Measurements from ENCODE around the gene LKAAEAR1. TPM values are rescaled to one million over a fixed set of nuclear protein-coding genes. Genes with fewer than 3 reads are reported as not detected.

LKAAEAR1 gene
- total RNA-seq, 1 donor from 2014 or later, result not detected

DNA sequence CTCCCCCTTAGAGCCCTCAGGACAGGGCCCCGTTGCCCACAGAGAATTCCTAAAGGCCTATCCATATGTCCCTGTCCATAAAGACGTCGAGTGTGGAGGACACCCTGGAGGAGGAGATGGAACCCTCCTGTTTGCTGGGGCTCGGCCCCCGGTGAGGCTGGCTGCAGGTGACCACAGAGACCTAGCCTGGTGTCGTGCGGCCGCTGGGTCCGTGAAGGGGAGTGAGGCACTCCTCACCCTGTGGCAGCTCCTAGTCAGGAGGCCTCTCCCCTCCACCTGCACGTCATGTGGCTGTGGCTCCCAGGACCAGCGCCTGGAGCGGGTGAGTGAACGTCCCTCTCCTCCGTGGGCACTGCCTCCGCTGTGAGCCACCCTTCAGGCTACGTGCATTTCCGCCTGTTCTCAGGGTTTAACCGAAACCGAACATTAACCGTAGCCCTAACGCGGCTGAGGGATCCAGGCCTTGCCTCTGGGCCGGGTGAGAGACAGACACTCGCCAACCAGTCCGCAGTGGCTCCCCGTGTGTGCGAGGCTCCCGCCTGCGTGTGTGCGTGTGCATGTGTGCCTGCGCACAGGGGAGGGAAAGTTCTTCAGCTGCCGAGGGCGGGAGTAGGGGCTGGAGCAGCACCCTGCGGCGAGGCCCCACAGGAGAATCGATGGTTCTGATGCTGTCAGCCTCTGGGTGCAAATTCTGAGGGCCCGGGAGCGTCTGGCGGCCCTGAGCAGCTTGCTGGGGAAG, 27.1 kb downstream of the LKAAEAR1 start:
- intact Hi-C loops (cut with DNase I), result no loop called here

GRCh38 chr20:64056639-64056888, 27.6 kb downstream of the LKAAEAR1 start:
- intact Hi-C loops (cut with DNase I), result no loop called here
- no peak for DNase-seq (ENCODE audit: low spot score)

More for the DNA sequence above, 27.1 kb downstream of the LKAAEAR1 start:
- DNase-seq (ENCODE audit: low spot score), result no peak

- intact Hi-C loops (cut with DNase I), result loop anchor here (2.0 kb wide), 1 partner anchor 17 kb away; no protein-coding TSS in a partner anchor
- DNase-seq (ENCODE audit: low spot score), result peak; percentile 85
Measured at GRCh38 chr20:64055893-64056638, 28.1 kb downstream of the LKAAEAR1 start.

- DNase-seq (ENCODE audit: low spot score), result no peak
- intact Hi-C loops (cut with DNase I), result loop anchor here (2.0 kb wide), 1 partner anchor 17 kb away; no protein-coding TSS in a partner anchor
Measured at GRCh38 chr20:64055396-64055892, 28.8 kb downstream of the LKAAEAR1 start.

DNA sequence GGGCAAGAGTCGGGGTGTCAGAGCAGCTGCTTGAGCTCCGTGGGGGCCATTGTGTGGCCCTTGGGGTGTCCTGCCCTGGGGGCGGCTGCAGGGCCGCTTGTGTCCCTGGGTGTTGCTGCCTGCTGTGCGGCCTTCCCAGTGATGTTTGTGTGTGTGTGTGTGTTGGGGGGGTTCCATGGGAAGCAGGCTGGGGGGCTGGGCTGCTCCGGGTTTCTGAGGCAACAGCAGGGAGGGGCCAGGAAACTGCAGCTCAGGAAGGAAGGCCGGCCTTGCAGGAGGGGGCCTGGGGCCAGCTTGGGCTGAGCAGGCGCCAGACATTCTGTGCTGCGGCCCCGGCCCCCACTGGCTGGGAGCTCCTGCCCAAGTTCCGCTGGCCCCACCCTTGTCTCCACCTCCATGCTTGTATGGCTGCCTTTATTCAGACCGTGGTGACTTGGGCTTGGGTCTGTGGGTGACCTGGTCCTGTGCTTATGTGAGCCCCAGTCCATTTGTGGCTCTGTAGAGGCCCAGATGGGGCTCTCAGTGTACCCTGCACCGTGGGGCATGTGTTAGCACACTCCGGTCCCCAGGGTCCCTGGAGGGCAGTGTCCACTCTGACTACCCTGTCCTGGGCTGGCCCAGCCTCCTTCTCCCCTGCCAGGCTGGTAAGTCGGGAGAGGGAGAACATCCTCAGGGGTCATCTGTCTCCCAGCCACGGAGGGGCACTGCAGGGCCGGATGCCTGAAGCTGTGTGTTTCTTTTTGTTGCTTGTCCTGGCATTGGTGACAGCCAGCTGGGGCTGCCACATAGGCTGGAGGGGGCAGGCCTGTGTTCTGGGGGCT, 30.1 kb downstream of the LKAAEAR1 start:
- DNase-seq (ENCODE audit: low spot score), result peak; percentile 88
- intact Hi-C loops (cut with DNase I), result loop anchor here (2.0 kb wide), 1 partner anchor 15 kb away; no protein-coding TSS in a partner anchor

- DNase-seq (ENCODE audit: low spot score), result no peak
- intact Hi-C loops (cut with DNase I), result no loop called here
Measured at GRCh38 chr20:64052987-64053840, 31.0 kb downstream of the LKAAEAR1 start.

DNA sequence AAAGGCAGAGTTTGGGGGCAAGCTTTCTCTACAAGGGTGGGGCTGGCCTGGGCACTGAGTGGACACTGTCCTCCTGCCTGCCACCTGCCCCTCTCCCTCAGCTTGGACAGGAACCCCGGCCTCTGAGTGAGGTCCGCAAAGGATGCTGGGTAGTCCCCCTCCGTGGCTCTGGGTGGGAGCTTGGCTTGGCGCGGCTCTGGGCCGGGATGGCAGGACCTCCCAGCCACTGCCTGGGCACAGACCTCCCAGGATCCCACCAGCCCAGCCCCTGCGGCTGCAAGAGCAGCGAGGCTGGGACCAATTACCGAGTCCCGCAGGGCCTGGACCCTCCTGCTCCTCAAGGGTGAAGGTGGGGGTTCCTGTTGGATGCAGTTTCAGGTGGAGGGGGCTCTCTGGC, 31.9 kb downstream of the LKAAEAR1 start:
- DNase-seq (ENCODE audit: low spot score), result no peak
- intact Hi-C loops (cut with DNase I), result no loop called here

GRCh38 chr20:64051561-64052325, 32.5 kb downstream of the LKAAEAR1 start:
- intact Hi-C loops (cut with DNase I), result no loop called here
- DNase-seq (ENCODE audit: low spot score), result peak; percentile 91

GRCh38 chr20:64051033-64051452, 33.2 kb downstream of the LKAAEAR1 start:
- DNase-seq (ENCODE audit: low spot score), result no peak
- intact Hi-C loops (cut with DNase I), result no loop called here

- no peak for DNase-seq (ENCODE audit: low spot score)
- intact Hi-C loops (cut with DNase I), result no loop called here
Measured at GRCh38 chr20:64050261-64051032, 33.8 kb downstream of the LKAAEAR1 start.

DNA sequence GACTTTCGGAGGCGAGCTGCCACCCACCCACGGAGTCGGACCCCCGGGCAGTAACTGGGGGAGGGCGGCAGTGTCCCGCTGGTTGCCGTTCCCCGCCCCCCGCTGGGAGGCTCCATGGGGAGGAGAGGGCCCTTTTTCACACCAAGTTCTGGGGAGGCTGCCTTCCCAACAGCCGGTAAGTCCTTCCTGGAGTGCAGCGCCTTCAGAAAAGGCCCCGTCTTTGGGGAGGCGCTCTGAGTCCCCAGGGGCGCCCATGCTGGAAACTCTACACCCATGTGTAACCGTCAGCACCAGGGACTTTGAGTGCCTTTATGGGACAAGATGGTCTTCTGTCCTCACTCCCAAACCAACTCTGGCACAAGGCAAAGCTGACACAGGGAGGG, 34.3 kb downstream of the LKAAEAR1 start:
- no peak for DNase-seq (ENCODE audit: low spot score)
- intact Hi-C loops (cut with DNase I), result no loop called here

GRCh38 chr20:64049060-64049877, 34.9 kb downstream of the LKAAEAR1 start, which contains the start of gene SOX18:
Gene SOX18 (minus strand): TSS chr20:64049639. CDS start chr20:64049516, 123 bp downstream.
- intact Hi-C loops (cut with DNase I), result no loop called here
- DNase-seq (ENCODE audit: low spot score), result peak; percentile 79

DNA sequence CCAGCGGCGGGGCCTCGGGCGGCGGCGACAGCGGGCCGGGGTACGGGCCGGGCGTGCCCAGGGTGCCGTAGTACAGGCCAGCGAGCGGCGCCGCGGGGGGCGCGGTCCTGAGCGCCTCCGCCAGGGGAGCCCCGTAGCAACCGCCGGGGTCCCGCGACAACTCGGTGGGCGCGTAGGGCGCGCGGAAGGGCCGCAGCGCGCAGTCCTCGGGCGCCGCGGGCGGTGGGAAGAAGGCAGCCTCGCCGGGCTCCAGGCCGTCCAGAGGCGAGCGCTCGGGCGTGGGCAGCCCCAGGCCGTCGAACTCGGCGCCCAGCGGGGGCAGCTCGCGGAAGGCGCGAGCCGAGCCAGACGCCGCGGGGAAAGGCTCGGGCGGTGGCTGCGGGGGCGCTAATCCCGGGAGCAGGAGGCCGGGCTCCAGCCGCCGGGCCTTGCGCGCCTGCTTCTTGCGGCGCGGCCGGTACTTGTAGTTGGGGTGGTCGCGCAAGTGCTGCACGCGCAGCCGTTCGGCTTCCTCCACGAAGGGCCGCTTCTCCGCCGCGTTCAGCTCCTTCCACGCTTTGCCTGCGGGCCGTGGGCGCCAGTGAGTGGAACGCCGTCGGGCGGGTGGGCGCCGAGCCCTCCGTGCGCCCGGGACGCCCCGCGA, 35.7 kb downstream of the LKAAEAR1 start:
- no peak for DNase-seq (ENCODE audit: low spot score)
- intact Hi-C loops (cut with DNase I), result no loop called here

DNA sequence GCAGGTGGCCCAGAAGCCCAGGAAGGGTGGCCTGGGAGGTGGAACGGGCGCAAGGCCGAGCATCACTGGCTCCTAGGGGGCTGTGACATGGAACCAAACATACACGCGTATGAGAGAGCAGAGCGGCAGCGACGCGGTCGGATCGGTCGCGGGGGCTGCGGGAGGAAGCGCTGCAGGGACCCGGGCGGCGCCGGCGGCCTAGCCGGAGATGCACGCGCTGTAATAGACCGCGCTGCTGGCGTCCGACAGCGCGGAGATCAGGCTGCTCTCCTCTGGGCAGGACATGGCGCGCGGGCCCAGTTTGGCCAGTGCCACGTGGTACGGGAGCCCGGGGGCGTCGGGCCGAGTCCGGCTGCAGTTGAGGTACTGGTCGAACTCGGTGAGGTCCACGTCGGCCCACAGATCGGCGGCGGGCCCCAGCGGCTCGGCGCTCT, 36.2 kb downstream of the LKAAEAR1 start:
- intact Hi-C loops (cut with DNase I), result no loop called here
- DNase-seq (ENCODE audit: low spot score), result no peak

DNA sequence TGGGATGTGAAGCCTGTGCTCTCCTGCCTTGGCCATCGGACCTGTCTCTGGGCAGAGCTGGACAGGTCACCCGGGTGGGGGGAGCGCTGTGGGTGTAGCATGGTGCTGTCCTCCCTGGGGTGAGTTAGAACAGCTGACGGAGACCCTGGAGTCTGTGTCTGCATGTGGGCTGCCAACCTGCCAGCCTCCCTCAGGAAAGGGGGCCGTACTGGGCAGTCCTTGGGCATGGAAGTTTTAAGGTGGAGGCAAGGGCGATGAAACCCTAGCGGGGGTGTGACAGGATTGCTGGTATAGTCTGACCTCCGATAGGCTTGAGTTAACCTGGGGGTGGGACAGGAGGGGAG, 37.2 kb downstream of the LKAAEAR1 start:
- DNase-seq (ENCODE audit: low spot score), result no peak
- intact Hi-C loops (cut with DNase I), result no loop called here

DNA sequence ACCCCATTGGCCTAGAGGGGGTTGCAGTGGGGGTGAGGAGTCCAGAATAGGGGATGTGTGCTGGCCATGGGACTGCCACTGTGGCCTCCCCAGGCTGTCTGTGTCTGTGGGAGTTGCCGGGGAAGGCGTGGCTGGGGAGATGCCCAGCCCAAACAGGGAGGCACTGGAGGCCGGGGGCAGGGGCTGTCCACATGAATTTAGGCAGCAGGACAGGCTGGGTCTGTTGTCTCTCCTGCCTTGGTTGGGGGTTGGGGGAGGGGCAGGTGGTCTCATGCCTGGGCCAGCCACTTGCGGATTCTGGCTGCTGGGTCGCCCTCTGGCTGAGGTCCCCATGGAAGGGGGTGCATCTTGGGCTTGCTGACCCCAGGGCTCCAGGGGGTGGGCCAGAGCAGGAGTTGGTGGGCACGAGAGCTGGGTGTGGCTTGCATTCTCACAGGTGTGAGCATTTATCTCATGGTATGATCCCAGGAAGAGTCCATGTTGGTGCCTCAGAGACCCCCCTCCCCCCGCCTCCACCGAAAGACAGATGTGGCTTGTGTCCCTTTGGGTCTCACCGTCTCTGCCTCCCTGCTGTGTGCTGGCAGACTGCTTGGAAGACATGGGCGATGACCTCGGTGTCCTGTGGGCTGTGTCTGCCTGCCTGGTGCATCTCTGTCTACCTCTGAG, 38.7 kb downstream of the LKAAEAR1 start:
- intact Hi-C loops (cut with DNase I), result no loop called here
- DNase-seq (ENCODE audit: low spot score), result peak; percentile 84
